ENCODE results near the gene MAPK10.

DNA sequence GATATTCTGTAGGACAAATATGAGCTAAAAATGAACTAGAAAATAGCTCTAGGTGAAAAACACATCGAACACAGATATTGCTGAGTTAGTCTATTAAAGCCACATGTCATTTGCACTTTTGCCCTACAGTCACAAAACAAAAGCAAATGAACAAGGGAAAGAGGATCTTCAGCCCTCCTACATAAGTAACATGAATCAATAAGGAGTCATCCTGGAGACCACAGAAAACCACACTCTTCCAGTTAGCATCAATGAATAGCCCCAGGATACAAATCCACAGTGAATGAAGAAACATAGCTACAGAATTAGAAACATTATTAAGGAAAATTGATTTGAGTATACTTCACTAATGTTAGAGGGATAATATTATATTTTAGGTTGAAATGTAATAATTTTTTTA, 311.4 kb downstream of the MAPK10 start:
- TF ChIP-seq POLR2AphosphoS5 (IDR thresholded peaks at IDR 0.05; ENCODE audit: low read depth, low read length) (no peak), TAF1 (IDR thresholded peaks at IDR 0.05; ENCODE audit: borderline replicate concordance, low read depth, low read length) (no peak)

All from GM12892 (cell line).